ENCODE data around the gene STK25.

STK25 gene

GRCh38 chr2:241499146-241499965 is 9.0 kb downstream of the STK25 start:
- in situ Hi-C loops (cut with MboI; ENCODE audit: low sequenced_read_pairs) = no loop called here

GRCh38 chr2:241498115-241499070 is 10.0 kb downstream of the STK25 start:
- no peaks in the 10 kb centered on the region for H3K27me3 ChIP-seq (ENCODE audit: low read depth)
- in situ Hi-C loops (cut with MboI; ENCODE audit: low sequenced_read_pairs) = no loop called here
- peaks cover 75% of the 10 kb centered on the region for H3K36me3 ChIP-seq (replicated peaks)
- H3K4me1 ChIP-seq = no peaks in the 10 kb centered on the region
- no peak for DNase-seq (ENCODE audit: low spot score in 2 of 2)
- H3K4me3 ChIP-seq = no peak overlapping the region
- H3K9me3 ChIP-seq = no peaks in the 10 kb centered on the region

More at GRCh38 chr2:241499146-241499965, 9.0 kb downstream of the STK25 start:
- Histone ChIP-seq H3K36me3 (replicated peaks) (peaks cover 67% of the 10 kb centered on the region), H3K27me3 (ENCODE audit: low read depth) (no peaks in the 10 kb centered on the region), H3K4me3 (no peak overlapping the region), H3K4me1 (no peaks in the 10 kb centered on the region), H3K9me3 (no peaks in the 10 kb centered on the region)
- DNase-seq (ENCODE audit: low spot score in 2 of 2) = no peak

- H3K9me3 ChIP-seq = no peaks in the 10 kb centered on the region
- no peak overlapping the region for H3K4me3 ChIP-seq
- H3K36me3 ChIP-seq (replicated peaks) = peaks cover 75% of the 10 kb centered on the region
- no peaks in the 10 kb centered on the region for H3K4me1 ChIP-seq
- no peaks in the 10 kb centered on the region for H3K27me3 ChIP-seq (ENCODE audit: low read depth)
- no peak for DNase-seq (ENCODE audit: low spot score in 2 of 2)
- in situ Hi-C loops (cut with MboI; ENCODE audit: low sequenced_read_pairs) = no loop called here
These were observed 11.2 kb downstream of the STK25 start for GRCh38 chr2:241496904-241497877.

- H3K9me3 ChIP-seq = no peaks in the 10 kb centered on the region
- no peak for DNase-seq (ENCODE audit: low spot score in 2 of 2)
- H3K36me3 ChIP-seq (replicated peaks) = peaks cover 70% of the 10 kb centered on the region
- H3K27me3 ChIP-seq (ENCODE audit: low read depth) = no peaks in the 10 kb centered on the region
- H3K4me1 ChIP-seq = no peaks in the 10 kb centered on the region
- no peak overlapping the region for H3K4me3 ChIP-seq
- in situ Hi-C loops (cut with MboI; ENCODE audit: low sequenced_read_pairs) = no loop called here
These were observed 12.2 kb downstream of the STK25 start for GRCh38 chr2:241496003-241496707.

GRCh38 chr2:241495172-241496002 is 13.0 kb downstream of the STK25 start:
- Histone ChIP-seq H3K9me3 (no peaks in the 10 kb centered on the region), H3K36me3 (replicated peaks) (peaks cover 63% of the 10 kb centered on the region), H3K27me3 (ENCODE audit: low read depth) (no peaks in the 10 kb centered on the region), H3K4me3 (no peak overlapping the region), H3K4me1 (no peaks in the 10 kb centered on the region)
- in situ Hi-C loops (cut with MboI; ENCODE audit: low sequenced_read_pairs) = no loop called here
- no peak for DNase-seq (ENCODE audit: low spot score in 2 of 2)

- Histone ChIP-seq H3K36me3 (replicated peaks) (peaks cover 53% of the 10 kb centered on the region), H3K4me1 (no peaks in the 10 kb centered on the region), H3K4me3 (no peak overlapping the region), H3K27me3 (ENCODE audit: low read depth) (no peaks in the 10 kb centered on the region), H3K9me3 (no peaks in the 10 kb centered on the region)
- DNase-seq (ENCODE audit: low spot score in 2 of 2) = no peak
- in situ Hi-C loops (cut with MboI; ENCODE audit: low sequenced_read_pairs) = no loop called here
These were observed 14.0 kb downstream of the STK25 start for GRCh38 chr2:241494311-241494908.

GRCh38 chr2:241493092-241493491 is 15.3 kb downstream of the STK25 start:
- in situ Hi-C loops (cut with MboI; ENCODE audit: low sequenced_read_pairs) = no loop called here

GRCh38 chr2:241492174-241492565 is 16.2 kb downstream of the STK25 start:
- peaks cover 36% of the 10 kb centered on the region for H3K36me3 ChIP-seq (replicated peaks)
- in situ Hi-C loops (cut with MboI; ENCODE audit: low sequenced_read_pairs) = no loop called here

More at GRCh38 chr2:241493092-241493491, 15.3 kb downstream of the STK25 start:
- Histone ChIP-seq H3K36me3 (replicated peaks) (peaks cover 42% of the 10 kb centered on the region), H3K4me1 (no peaks in the 10 kb centered on the region), H3K4me3 (no peak overlapping the region), H3K9me3 (no peaks in the 10 kb centered on the region), H3K27me3 (ENCODE audit: low read depth) (no peaks in the 10 kb centered on the region)
- DNase-seq (ENCODE audit: low spot score in 2 of 2) = no peak

GRCh38 chr2:241491549-241492173 is 16.7 kb downstream of the STK25 start:
- Histone ChIP-seq H3K4me3 (no peak overlapping the region), H3K9me3 (no peaks in the 10 kb centered on the region), H3K4me1 (no peaks in the 10 kb centered on the region), H3K36me3 (replicated peaks) (peaks cover 31% of the 10 kb centered on the region), H3K27me3 (ENCODE audit: low read depth) (no peaks in the 10 kb centered on the region)
- no peak for DNase-seq (ENCODE audit: low spot score in 2 of 2)
- in situ Hi-C loops (cut with MboI; ENCODE audit: low sequenced_read_pairs) = no loop called here

More at GRCh38 chr2:241492174-241492565, 16.2 kb downstream of the STK25 start:
- no peak overlapping the region for H3K4me3 ChIP-seq
- no peaks in the 10 kb centered on the region for H3K4me1 ChIP-seq
- no peak for DNase-seq (ENCODE audit: low spot score in 2 of 2)
- H3K27me3 ChIP-seq (ENCODE audit: low read depth) = no peaks in the 10 kb centered on the region
- H3K9me3 ChIP-seq = no peaks in the 10 kb centered on the region

- no peaks in the 10 kb centered on the region for H3K4me1 ChIP-seq
- no peaks in the 10 kb centered on the region for H3K9me3 ChIP-seq
- no peak for DNase-seq (ENCODE audit: low spot score in 2 of 2)
- peaks cover 24% of the 10 kb centered on the region for H3K36me3 ChIP-seq (replicated peaks)
- in situ Hi-C loops (cut with MboI; ENCODE audit: low sequenced_read_pairs) = no loop called here
- H3K4me3 ChIP-seq = no peak overlapping the region
- H3K27me3 ChIP-seq (ENCODE audit: low read depth) = no peaks in the 10 kb centered on the region
These were observed 17.4 kb downstream of the STK25 start for GRCh38 chr2:241490825-241491506.
